DMS 273 treated with DMSO at 0.1 percent for 48 hours (cell line): Measurements from ENCODE around the gene GALNT16.

Experiments used
- DNase-seq: peaks from one replicate; lab custom pipeline; 2025; lab: John Stamatoyannopoulos, UW

GALNT16 gene

DNA sequence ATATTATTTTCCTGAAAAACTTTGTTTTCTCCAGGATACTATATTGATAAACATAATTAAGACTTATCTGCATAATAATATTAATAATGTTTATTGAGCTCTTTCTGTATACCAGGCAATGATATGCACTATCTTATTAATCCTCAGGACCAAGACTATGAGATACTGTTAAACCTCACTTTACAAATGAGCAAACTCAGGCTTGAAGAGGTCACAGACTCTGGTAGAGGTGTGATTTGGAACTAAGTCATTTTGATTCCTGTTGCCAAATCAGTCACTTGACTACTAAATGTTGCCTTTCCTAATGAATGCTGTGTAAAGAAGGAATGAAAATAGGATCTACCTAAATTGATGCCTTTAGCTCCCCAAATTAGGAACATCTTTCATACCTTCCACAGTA is 145.8 kb downstream of the GALNT16 start:
- DNase-seq: no peak
